ENCODE measurements around the gene DIAPH3.

DIAPH3 gene

DNA sequence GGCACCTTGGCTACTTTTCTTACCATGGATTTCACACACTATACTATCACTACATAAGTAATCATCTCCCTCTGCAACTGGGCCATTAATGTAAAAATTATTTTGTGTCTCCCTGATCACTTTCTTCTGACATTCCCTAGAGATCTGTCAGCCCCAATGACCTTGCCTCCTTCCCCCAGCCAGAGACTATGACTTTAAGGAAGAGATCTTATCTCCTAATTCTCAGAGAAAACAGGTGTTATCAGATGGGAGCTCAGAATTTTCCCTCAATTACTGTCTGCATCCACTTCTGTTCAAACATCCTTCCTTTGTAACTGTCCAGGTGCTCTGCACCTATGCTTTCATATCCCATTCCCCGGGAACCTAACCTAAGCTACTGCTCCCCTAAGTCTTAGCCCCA lies 397.5 kb downstream of the DIAPH3 start:
- Histone ChIP-seq H3K27me3 (ENCODE audit: low read depth, low read length) (no peaks in the 10 kb centered on the region), H3K9me3 (ENCODE audit: control insufficient read depth in 1 of 2, low read length in 2 of 2) (no peaks in the 10 kb centered on the region)

DNA sequence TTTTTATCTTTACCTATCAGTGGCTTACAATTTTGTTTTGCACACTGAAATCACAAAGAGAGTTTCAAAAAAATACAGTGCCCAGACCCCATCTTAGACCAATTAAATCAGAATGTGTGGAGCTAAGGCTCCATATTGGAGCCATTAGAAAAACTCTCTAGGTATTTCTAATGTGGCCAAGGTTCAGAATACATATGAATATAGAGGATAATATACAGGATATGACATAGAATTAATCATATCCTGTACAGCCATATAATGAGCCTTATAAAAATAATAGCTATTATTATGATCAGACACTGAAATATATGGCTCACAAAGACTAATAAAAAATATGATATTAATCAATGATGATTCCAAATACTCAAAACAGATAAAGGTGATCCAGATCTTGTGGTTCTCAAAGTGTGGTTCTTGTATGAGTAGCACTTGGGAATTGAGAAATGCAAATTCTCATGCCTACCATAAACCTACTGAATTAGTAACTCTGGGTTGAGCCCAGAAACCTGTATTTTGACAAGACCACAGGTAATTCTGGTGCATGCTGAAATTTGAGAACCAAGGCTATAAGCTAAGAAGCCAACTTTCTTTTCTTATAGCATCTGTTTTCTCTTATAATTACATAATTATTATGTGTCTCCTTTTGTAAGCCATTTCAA lies 408.0 kb downstream of the DIAPH3 start:
- Histone ChIP-seq H3K4me1 (ENCODE audit: control insufficient read depth in 1 of 2, insufficient read depth in 2 of 2, low read length in 2 of 2) (no peaks in the 10 kb centered on the region), H3K4me3 (ENCODE audit: low read depth in 1 of 2, low read length in 2 of 2) (no peak overlapping the region), H3K27ac (ENCODE audit: low read length) (no peak overlapping the region), H3K36me3 (ENCODE audit: control insufficient read depth in 1 of 2, insufficient read depth in 2 of 2, low read length in 2 of 2) (no peaks in the 10 kb centered on the region), H3K9me3 (ENCODE audit: control insufficient read depth in 1 of 2, low read length in 2 of 2) (no peaks in the 10 kb centered on the region), H3K27me3 (ENCODE audit: low read depth, low read length) (no peaks in the 10 kb centered on the region)

More for the DNA sequence above, 397.5 kb downstream of the DIAPH3 start:
- peaks cover 0 to 5% of the 10 kb centered on the region in 2 donors for H3K4me1 ChIP-seq (ENCODE audit: control insufficient read depth in 1 of 2, insufficient read depth in 2 of 2, low read length in 2 of 2)
- no peak overlapping the region for H3K4me3 ChIP-seq (ENCODE audit: low read depth in 1 of 2, low read length in 2 of 2)
- no peak overlapping the region for H3K27ac ChIP-seq (ENCODE audit: low read length)
- H3K36me3 ChIP-seq (ENCODE audit: control insufficient read depth in 1 of 2, insufficient read depth in 2 of 2, low read length in 2 of 2): no peaks in the 10 kb centered on the region

DNA sequence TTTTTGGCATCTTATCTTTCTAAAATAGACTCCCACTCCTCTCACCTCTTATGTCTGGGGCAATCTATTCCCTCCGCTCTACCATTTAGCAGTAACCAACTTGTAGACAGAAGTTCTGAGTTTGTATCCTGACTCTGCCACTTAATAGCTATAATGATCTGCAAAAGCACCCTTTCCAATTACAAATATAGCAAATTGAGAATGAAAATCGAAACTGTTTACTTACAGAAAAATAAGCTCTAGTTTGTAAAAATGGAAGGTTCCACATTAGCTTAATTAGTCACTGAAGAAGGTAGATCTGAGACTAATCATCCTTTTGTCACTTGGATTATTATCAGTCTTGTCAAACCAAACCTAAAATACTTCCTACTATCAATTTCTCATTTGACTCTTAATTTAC lies 409.3 kb downstream of the DIAPH3 start:
- Histone ChIP-seq H3K27me3 (ENCODE audit: low read depth, low read length) (no peaks in the 10 kb centered on the region), H3K27ac (ENCODE audit: low read length) (no peak overlapping the region), H3K36me3 (ENCODE audit: control insufficient read depth in 1 of 2, insufficient read depth in 2 of 2, low read length in 2 of 2) (no peaks in the 10 kb centered on the region), H3K4me3 (ENCODE audit: low read depth in 1 of 2, low read length in 2 of 2) (no peak overlapping the region), H3K4me1 (ENCODE audit: control insufficient read depth in 1 of 2, insufficient read depth in 2 of 2, low read length in 2 of 2) (no peaks in the 10 kb centered on the region), H3K9me3 (ENCODE audit: control insufficient read depth in 1 of 2, low read length in 2 of 2) (no peaks in the 10 kb centered on the region)

DNA sequence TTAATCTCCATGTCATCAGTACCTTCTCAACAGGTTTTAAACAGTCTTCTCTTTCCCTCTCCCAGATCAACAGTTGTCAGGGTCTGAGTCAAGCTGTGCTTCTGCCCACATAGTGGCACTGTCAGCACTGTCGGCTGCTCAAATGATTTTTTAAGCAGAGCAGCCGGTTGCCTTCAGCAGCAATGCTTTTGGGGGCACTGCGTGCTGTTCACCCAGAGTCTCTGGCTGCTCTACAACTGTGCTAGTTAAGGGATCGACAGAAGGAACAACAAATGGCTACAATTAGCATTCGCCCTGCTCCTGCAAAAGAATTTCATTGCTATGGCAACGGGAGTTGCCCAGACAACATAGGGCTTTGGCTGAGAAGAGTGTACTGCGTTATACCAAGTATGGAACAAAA lies 412.9 kb downstream of the DIAPH3 start:
- H3K9me3 ChIP-seq (ENCODE audit: control insufficient read depth in 1 of 2, low read length in 2 of 2): no peaks in the 10 kb centered on the region
- H3K36me3 ChIP-seq (ENCODE audit: control insufficient read depth in 1 of 2, insufficient read depth in 2 of 2, low read length in 2 of 2): no peaks in the 10 kb centered on the region
- H3K4me1 ChIP-seq (ENCODE audit: control insufficient read depth in 1 of 2, insufficient read depth in 2 of 2, low read length in 2 of 2): no peaks in the 10 kb centered on the region
- H3K4me3 ChIP-seq (ENCODE audit: low read depth in 1 of 2, low read length in 2 of 2): peak overlapping the region in 1 of 2 donors; percentile 9
- no peak overlapping the region for H3K27ac ChIP-seq (ENCODE audit: low read length)
- H3K27me3 ChIP-seq (ENCODE audit: low read depth, low read length): no peaks in the 10 kb centered on the region

DNA sequence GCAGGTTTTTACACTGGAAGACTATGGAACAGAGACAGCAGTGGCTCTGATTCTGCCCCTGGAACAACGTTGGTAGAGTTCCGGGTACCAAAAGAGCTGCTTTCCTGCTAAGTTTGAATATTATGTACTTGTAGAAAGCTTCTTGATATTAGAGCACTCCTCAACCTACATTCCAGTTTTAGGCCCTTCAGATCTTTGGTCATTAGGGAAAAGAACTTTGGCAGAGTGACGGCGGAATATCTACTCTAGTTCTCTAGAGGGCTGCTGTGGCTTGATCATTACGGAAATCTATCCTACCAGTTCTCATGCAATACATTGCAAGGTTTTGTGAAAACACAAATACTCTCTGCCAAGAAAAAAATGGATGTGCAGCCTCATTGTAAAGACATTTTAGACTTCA lies 415.7 kb downstream of the DIAPH3 start:
- no peak overlapping the region for H3K27ac ChIP-seq (ENCODE audit: low read length)
- H3K4me3 ChIP-seq (ENCODE audit: low read depth in 1 of 2, low read length in 2 of 2): no peak overlapping the region
- H3K27me3 ChIP-seq (ENCODE audit: low read depth, low read length): no peaks in the 10 kb centered on the region
- H3K9me3 ChIP-seq (ENCODE audit: control insufficient read depth in 1 of 2, low read length in 2 of 2): no peaks in the 10 kb centered on the region
- H3K4me1 ChIP-seq (ENCODE audit: control insufficient read depth in 1 of 2, insufficient read depth in 2 of 2, low read length in 2 of 2): no peaks in the 10 kb centered on the region
- no peaks in the 10 kb centered on the region for H3K36me3 ChIP-seq (ENCODE audit: control insufficient read depth in 1 of 2, insufficient read depth in 2 of 2, low read length in 2 of 2)

GRCh38 chr13:59747529-59747928 lies 416.2 kb downstream of the DIAPH3 start:
- Histone ChIP-seq H3K4me1 (ENCODE audit: control insufficient read depth in 1 of 2, insufficient read depth in 2 of 2, low read length in 2 of 2) (no peaks in the 10 kb centered on the region), H3K4me3 (ENCODE audit: low read depth in 1 of 2, low read length in 2 of 2) (no peak overlapping the region), H3K27me3 (ENCODE audit: low read depth, low read length) (no peaks in the 10 kb centered on the region), H3K27ac (ENCODE audit: low read length) (no peak overlapping the region), H3K36me3 (ENCODE audit: control insufficient read depth in 1 of 2, insufficient read depth in 2 of 2, low read length in 2 of 2) (no peaks in the 10 kb centered on the region), H3K9me3 (ENCODE audit: control insufficient read depth in 1 of 2, low read length in 2 of 2) (no peaks in the 10 kb centered on the region)

DNA sequence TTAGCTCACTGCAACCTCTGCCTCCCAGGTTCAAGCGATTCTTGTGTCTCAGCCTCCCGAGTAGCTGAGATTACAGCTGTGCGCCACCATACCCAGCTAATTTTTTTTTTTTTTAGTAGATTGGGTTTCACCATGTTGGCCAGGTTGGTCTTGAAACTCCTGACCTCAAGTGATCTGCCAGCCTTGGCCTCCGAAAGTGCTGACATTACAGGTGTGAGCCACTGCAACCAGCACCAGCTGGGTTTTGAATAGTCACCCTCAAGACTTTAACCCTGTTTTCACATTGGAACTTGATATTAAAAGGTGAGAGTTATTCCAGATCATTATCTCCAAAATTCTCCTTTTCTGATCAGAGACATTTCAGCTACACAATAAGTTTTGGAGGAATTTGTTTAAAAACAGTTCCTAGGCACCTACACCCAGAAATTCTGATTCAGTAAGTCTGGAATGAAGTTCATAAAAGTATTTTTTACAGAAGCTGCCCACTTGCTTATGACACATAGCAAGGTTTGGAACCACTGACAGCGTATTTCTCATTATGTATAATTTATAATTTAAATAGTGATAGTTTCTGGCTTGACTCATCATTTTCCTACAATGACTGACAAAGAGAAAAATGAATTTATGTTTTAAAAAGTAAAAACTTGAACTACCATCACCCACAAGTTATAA lies 417.3 kb downstream of the DIAPH3 start:
- Histone ChIP-seq H3K4me3 (ENCODE audit: low read depth in 1 of 2, low read length in 2 of 2) (no peak overlapping the region), H3K9me3 (ENCODE audit: control insufficient read depth in 1 of 2, low read length in 2 of 2) (no peaks in the 10 kb centered on the region), H3K4me1 (ENCODE audit: control insufficient read depth in 1 of 2, insufficient read depth in 2 of 2, low read length in 2 of 2) (no peaks in the 10 kb centered on the region), H3K27me3 (ENCODE audit: low read depth, low read length) (no peaks in the 10 kb centered on the region), H3K27ac (ENCODE audit: low read length) (no peak overlapping the region), H3K36me3 (ENCODE audit: control insufficient read depth in 1 of 2, insufficient read depth in 2 of 2, low read length in 2 of 2) (no peaks in the 10 kb centered on the region)

GRCh38 chr13:59745392-59745788 lies 418.3 kb downstream of the DIAPH3 start:
- H3K27ac ChIP-seq (ENCODE audit: low read length): peak overlapping the region; percentile 20
- H3K36me3 ChIP-seq (ENCODE audit: control insufficient read depth in 1 of 2, insufficient read depth in 2 of 2, low read length in 2 of 2): no peaks in the 10 kb centered on the region
- no peaks in the 10 kb centered on the region for H3K9me3 ChIP-seq (ENCODE audit: control insufficient read depth in 1 of 2, low read length in 2 of 2)
- no peak overlapping the region for H3K4me3 ChIP-seq (ENCODE audit: low read depth in 1 of 2, low read length in 2 of 2)
- H3K4me1 ChIP-seq (ENCODE audit: control insufficient read depth in 1 of 2, insufficient read depth in 2 of 2, low read length in 2 of 2): no peaks in the 10 kb centered on the region
- no peaks in the 10 kb centered on the region for H3K27me3 ChIP-seq (ENCODE audit: low read depth, low read length)

DNA sequence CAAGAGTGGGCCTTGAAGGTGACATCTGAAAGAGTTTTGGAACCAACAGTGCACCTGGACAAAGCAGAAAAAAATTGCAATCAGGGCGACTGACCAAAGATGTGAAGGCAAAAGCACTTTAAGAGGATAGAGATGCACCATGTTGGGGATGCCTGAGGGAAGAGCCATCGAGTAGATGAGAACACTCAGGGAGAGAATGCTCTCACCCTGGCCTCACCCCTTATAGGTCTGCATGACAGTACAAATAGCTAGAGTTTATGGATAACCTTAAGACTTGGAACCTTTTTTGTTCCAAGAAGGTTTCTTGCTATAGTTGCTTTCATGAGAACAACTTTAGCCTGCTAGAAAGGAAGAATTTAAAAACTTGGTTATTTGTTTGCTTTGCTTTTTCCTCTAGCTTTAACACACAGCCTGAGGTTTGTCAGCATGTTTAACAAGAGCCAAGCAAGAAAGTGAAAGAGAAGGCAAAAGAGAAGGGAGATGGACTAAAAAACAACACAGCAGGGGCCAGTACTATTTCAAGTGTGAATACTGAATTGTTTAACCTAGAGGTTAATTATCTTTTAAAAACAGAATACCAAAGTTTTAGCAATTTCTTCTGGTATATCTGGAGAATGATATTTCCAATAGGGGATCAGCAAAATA lies 418.9 kb downstream of the DIAPH3 start:
- no peaks in the 10 kb centered on the region for H3K27me3 ChIP-seq (ENCODE audit: low read depth, low read length)
- no peaks in the 10 kb centered on the region for H3K9me3 ChIP-seq (ENCODE audit: control insufficient read depth in 1 of 2, low read length in 2 of 2)
- H3K4me1 ChIP-seq (ENCODE audit: control insufficient read depth in 1 of 2, insufficient read depth in 2 of 2, low read length in 2 of 2): no peaks in the 10 kb centered on the region
- no peaks in the 10 kb centered on the region for H3K36me3 ChIP-seq (ENCODE audit: control insufficient read depth in 1 of 2, insufficient read depth in 2 of 2, low read length in 2 of 2)
- no peak overlapping the region for H3K4me3 ChIP-seq (ENCODE audit: low read depth in 1 of 2, low read length in 2 of 2)
- peak overlapping the region; percentile 20 for H3K27ac ChIP-seq (ENCODE audit: low read length)

- no peaks in the 10 kb centered on the region for H3K36me3 ChIP-seq (ENCODE audit: control insufficient read depth in 1 of 2, insufficient read depth in 2 of 2, low read length in 2 of 2)
- no peaks in the 10 kb centered on the region for H3K4me1 ChIP-seq (ENCODE audit: control insufficient read depth in 1 of 2, insufficient read depth in 2 of 2, low read length in 2 of 2)
- no peak overlapping the region for H3K4me3 ChIP-seq (ENCODE audit: low read depth in 1 of 2, low read length in 2 of 2)
- no peaks in the 10 kb centered on the region for H3K9me3 ChIP-seq (ENCODE audit: control insufficient read depth in 1 of 2, low read length in 2 of 2)
- H3K27me3 ChIP-seq (ENCODE audit: low read depth, low read length): no peaks in the 10 kb centered on the region
- no peak overlapping the region for H3K27ac ChIP-seq (ENCODE audit: low read length)
Observed at GRCh38 chr13:59743195-59743594, 420.5 kb downstream of the DIAPH3 start.

DNA sequence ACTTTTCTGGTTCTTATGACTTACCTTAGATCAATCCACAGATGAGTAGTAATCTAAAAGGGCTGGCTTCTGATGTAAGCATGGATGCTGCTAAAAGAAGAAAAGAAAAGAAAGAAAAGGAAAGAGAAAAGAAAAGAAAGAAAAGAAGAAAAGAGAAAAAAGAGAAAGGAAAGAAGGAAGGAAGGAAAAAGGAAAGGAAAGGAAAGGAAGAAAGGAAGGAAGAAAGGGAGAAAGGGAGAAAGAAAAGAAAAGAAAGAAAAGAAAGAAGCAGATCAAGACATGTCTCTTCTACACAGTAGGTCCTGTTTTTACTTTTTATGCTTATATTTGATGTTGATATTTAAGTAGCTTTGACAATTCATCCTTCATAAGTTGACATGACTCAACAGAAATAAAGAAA lies 421.3 kb downstream of the DIAPH3 start:
- Histone ChIP-seq H3K36me3 (ENCODE audit: control insufficient read depth in 1 of 2, insufficient read depth in 2 of 2, low read length in 2 of 2) (no peaks in the 10 kb centered on the region), H3K4me3 (ENCODE audit: low read depth in 1 of 2, low read length in 2 of 2) (no peak overlapping the region), H3K27ac (ENCODE audit: low read length) (no peak overlapping the region), H3K9me3 (ENCODE audit: control insufficient read depth in 1 of 2, low read length in 2 of 2) (no peaks in the 10 kb centered on the region), H3K27me3 (ENCODE audit: low read depth, low read length) (no peaks in the 10 kb centered on the region), H3K4me1 (ENCODE audit: control insufficient read depth in 1 of 2, insufficient read depth in 2 of 2, low read length in 2 of 2) (no peaks in the 10 kb centered on the region)
